Right hindlimb (tissue), 1 donor: ENCODE results near the gene ZNF608.

Experiments used
- DNase-seq: peaks from one replicate; pipeline ENCODE4 v3.0.0-alpha.2; 2018

The ZNF608 gene

GRCh38 chr5:124745928-124746915, at the start of gene ZNF608:
Gene ZNF608 (minus strand): TSS chr5:124746639. CDS start chr5:124744989, 1,650 bp downstream.
- DNase-seq: peak; percentile 81

- DNase-seq: no peak
Observed at GRCh38 chr5:124795829-124796228, 49.4 kb upstream of the ZNF608 start.

GRCh38 chr5:124790895-124791732, 44.7 kb upstream of the ZNF608 start:
- no peak for DNase-seq

- no peak for DNase-seq
Observed at GRCh38 chr5:124790301-124790894, 44.0 kb upstream of the ZNF608 start.

GRCh38 chr5:124789104-124789605, 42.7 kb upstream of the ZNF608 start:
- DNase-seq: no peak

GRCh38 chr5:124783794-124784193, 37.4 kb upstream of the ZNF608 start:
- no peak for DNase-seq

- no peak for DNase-seq
Observed at GRCh38 chr5:124783285-124783684, 36.8 kb upstream of the ZNF608 start.

GRCh38 chr5:124782262-124782661, 35.8 kb upstream of the ZNF608 start:
- DNase-seq: no peak

- no peak for DNase-seq
Observed at GRCh38 chr5:124780011-124780410, 33.6 kb upstream of the ZNF608 start.

GRCh38 chr5:124773315-124774311, 27.2 kb upstream of the ZNF608 start:
- DNase-seq: peak; percentile 21

- DNase-seq: no peak
Observed at GRCh38 chr5:124772457-124773200, 26.2 kb upstream of the ZNF608 start.

- no peak for DNase-seq
Observed at GRCh38 chr5:124771761-124772160, 25.3 kb upstream of the ZNF608 start.

GRCh38 chr5:124764992-124765611, 18.7 kb upstream of the ZNF608 start:
- DNase-seq: no peak

- DNase-seq: no peak
Observed at GRCh38 chr5:124764585-124764984, 18.1 kb upstream of the ZNF608 start.

GRCh38 chr5:124761010-124761409, 14.6 kb upstream of the ZNF608 start:
- DNase-seq: no peak

GRCh38 chr5:124760608-124761007, 14.2 kb upstream of the ZNF608 start:
- DNase-seq: no peak

GRCh38 chr5:124755565-124755964, 9.1 kb upstream of the ZNF608 start:
- DNase-seq: peak; percentile 51

GRCh38 chr5:124755041-124755440, 8.6 kb upstream of the ZNF608 start:
- DNase-seq: no peak

- DNase-seq: no peak
Observed at GRCh38 chr5:124754206-124754927, 7.9 kb upstream of the ZNF608 start.
